IgD-negative memory B cell (primary cell): ENCODE data around the gene MYO5A. TPM values are rescaled to one million over a fixed set of nuclear protein-coding genes. Genes with fewer than 3 reads are reported as not detected.
"Not testable (repeated sequence)": the region's sequence is repeated elsewhere in the genome, so short reads cannot be mapped to it uniquely, and the experiment has no call there.

ENCODE experiments used
- H3K27ac Mint-ChIP-seq, 3 donors: one replicate each; pipeline ENCODE4 v1.8.0; 2020 to 2022; ENCODE audit warnings: mild to moderate bottlenecking in 3 of 3, mixed read lengths in 3 of 3, moderate library complexity in 1 of 3
- H3K27me3 Mint-ChIP-seq: one replicate; pipeline ENCODE4 v1.8.0; 2021; ENCODE audit warnings: mixed read lengths
- H3K36me3 Mint-ChIP-seq: one replicate; pipeline ENCODE4 v1.8.0; 2020; ENCODE audit warnings: mild to moderate bottlenecking, mixed read lengths
- H3K4me1 Mint-ChIP-seq, 3 donors: one replicate each; pipeline ENCODE4 v1.8.0; 2020 to 2022; ENCODE audit warnings: mixed read lengths in 3 of 3, mild to moderate bottlenecking in 1 of 3
- H3K4me3 Mint-ChIP-seq, 4 donors: one replicate each; pipeline ENCODE4 v1.8.0; 2020 to 2022; ENCODE audit warnings: mild to moderate bottlenecking in 4 of 4, mixed read lengths in 4 of 4, moderate library complexity in 3 of 4
- H3K9me3 Mint-ChIP-seq, 3 donors: one replicate each; pipeline ENCODE4 v1.8.0; 2020 to 2021; ENCODE audit warnings: mixed read lengths in 3 of 3, mild to moderate bottlenecking in 1 of 3
- polyA plus RNA-seq: library from polyadenylated mRNA; unstranded; fragments of 300-500 nt; fragmentation: Illumina TruSeq; gene quantifications from one replicate; pipeline ENCODE4 v1.2.3, GENCODE V29; 2021

The MYO5A gene
- 16.7 TPM for polyA plus RNA-seq

GRCh38 chr15:52528564-52529340 lies at the start of gene MYO5A:
MYO5A (minus strand) TSS chr15:52528880; CDS start chr15:52528806, 74 bp downstream.
- H3K36me3 Mint-ChIP-seq: no peaks in the 10 kb centered on the region
- peak within 1 kb of the TSS; percentile 91 to 100 (median 96) for H3K4me3 Mint-ChIP-seq
- peak within 1 kb of the TSS; percentile 82 to 96 (median 90) for H3K27ac Mint-ChIP-seq
- H3K27me3 Mint-ChIP-seq: no peaks in the 10 kb centered on the region
- H3K4me1 Mint-ChIP-seq: peaks cover 15 to 37% (median 33%) of the 10 kb centered on the region in 3 donors
- H3K9me3 Mint-ChIP-seq: no peaks in the 10 kb centered on the region

- peaks cover 5% of the 10 kb centered on the region for H3K36me3 Mint-ChIP-seq
- no peak overlapping the region for H3K27ac Mint-ChIP-seq
- H3K4me1 Mint-ChIP-seq: peaks cover 0 to 6% (median 0%) of the 10 kb centered on the region in 3 donors
- peaks cover 0 to 4% (median 4%) of the 10 kb centered on the region in 3 donors for H3K9me3 Mint-ChIP-seq
- H3K27me3 Mint-ChIP-seq: no peaks in the 10 kb centered on the region
- H3K4me3 Mint-ChIP-seq: no peak overlapping the region
Measured at GRCh38 chr15:52576692-52577091, 48.0 kb upstream of the MYO5A start.

- H3K36me3 Mint-ChIP-seq, H3K4me1 Mint-ChIP-seq, H3K27ac Mint-ChIP-seq, H3K4me3 Mint-ChIP-seq, H3K9me3 Mint-ChIP-seq, H3K27me3 Mint-ChIP-seq: not testable (repeated sequence)
Measured at GRCh38 chr15:52575573-52575972, 46.9 kb upstream of the MYO5A start.

GRCh38 chr15:52575072-52575471 lies 46.4 kb upstream of the MYO5A start:
- H3K27ac Mint-ChIP-seq: peak overlapping the region in 1 of 3 donors; percentile 57
- peaks cover 0 to 6% (median 0%) of the 10 kb centered on the region in 3 donors for H3K4me1 Mint-ChIP-seq

GRCh38 chr15:52574623-52575022 lies 45.9 kb upstream of the MYO5A start:
- H3K4me3 Mint-ChIP-seq, H3K9me3 Mint-ChIP-seq, H3K27me3 Mint-ChIP-seq, H3K36me3 Mint-ChIP-seq, H3K4me1 Mint-ChIP-seq: not testable (repeated sequence)
- H3K27ac Mint-ChIP-seq: peak overlapping the region in 2 of 3 donors; percentile 5 to 57

More at GRCh38 chr15:52575072-52575471, 46.4 kb upstream of the MYO5A start:
- Mint-ChIP-seq H3K4me3 (no peak overlapping the region), H3K27me3 (no peaks in the 10 kb centered on the region), H3K9me3 (peaks cover 0 to 4% (median 4%) of the 10 kb centered on the region in 3 donors), H3K36me3 (peaks cover 5% of the 10 kb centered on the region)

GRCh38 chr15:52568601-52569585 lies 40.2 kb upstream of the MYO5A start, which contains the start of gene ARPP19:
ARPP19 (minus strand) TSS chr15:52569030; CDS start chr15:52568892, 138 bp downstream.
- peaks cover 1% of the 10 kb centered on the region for H3K36me3 Mint-ChIP-seq
- peak within 1 kb of the TSS; percentile 86 to 97 (median 94) for H3K4me3 Mint-ChIP-seq
- H3K27ac Mint-ChIP-seq: peak within 1 kb of the TSS; percentile 93 to 98 (median 96)
- H3K9me3 Mint-ChIP-seq: peaks cover 0 to 2% (median 0%) of the 10 kb centered on the region in 3 donors
- no peaks in the 10 kb centered on the region for H3K27me3 Mint-ChIP-seq
- peaks cover 31 to 37% (median 32%) of the 10 kb centered on the region in 3 donors for H3K4me1 Mint-ChIP-seq

GRCh38 chr15:52567871-52568600 lies 39.4 kb upstream of the MYO5A start:
- peak overlapping the region; percentile 86 to 97 (median 94) for H3K4me3 Mint-ChIP-seq
- no peaks in the 10 kb centered on the region for H3K27me3 Mint-ChIP-seq
- no peaks in the 10 kb centered on the region for H3K9me3 Mint-ChIP-seq
- H3K36me3 Mint-ChIP-seq: peaks cover 1% of the 10 kb centered on the region
- H3K27ac Mint-ChIP-seq: peak overlapping the region; percentile 93 to 98 (median 96)
- H3K4me1 Mint-ChIP-seq: peaks cover 34 to 42% (median 35%) of the 10 kb centered on the region in 3 donors

- H3K27ac Mint-ChIP-seq: peak overlapping the region; percentile 93 to 98 (median 96)
- peaks cover 38 to 47% (median 40%) of the 10 kb centered on the region in 3 donors for H3K4me1 Mint-ChIP-seq
- H3K4me3 Mint-ChIP-seq: peak overlapping the region; percentile 82 to 97 (median 89)
- no peaks in the 10 kb centered on the region for H3K9me3 Mint-ChIP-seq
- no peaks in the 10 kb centered on the region for H3K27me3 Mint-ChIP-seq
- peaks cover 1% of the 10 kb centered on the region for H3K36me3 Mint-ChIP-seq
Measured at GRCh38 chr15:52566889-52567288, 38.2 kb upstream of the MYO5A start.

GRCh38 chr15:52565417-52566358 lies 37.0 kb upstream of the MYO5A start:
- Mint-ChIP-seq H3K4me1 (peaks cover 40 to 52% (median 44%) of the 10 kb centered on the region in 3 donors), H3K27ac (peak overlapping the region; percentile 90 to 94 (median 93)), H3K4me3 (peak overlapping the region; percentile 3 to 78 (median 60))
- not testable (repeated sequence) for H3K36me3 Mint-ChIP-seq, H3K27me3 Mint-ChIP-seq, H3K9me3 Mint-ChIP-seq

- H3K27ac Mint-ChIP-seq: peak overlapping the region in 2 of 3 donors; percentile 56 to 66
- no peaks in the 10 kb centered on the region for H3K27me3 Mint-ChIP-seq
- peak overlapping the region in 2 of 4 donors; percentile 20 to 41 for H3K4me3 Mint-ChIP-seq
- no peaks in the 10 kb centered on the region for H3K9me3 Mint-ChIP-seq
- H3K36me3 Mint-ChIP-seq: peaks cover 1% of the 10 kb centered on the region
- peaks cover 52 to 62% (median 54%) of the 10 kb centered on the region in 3 donors for H3K4me1 Mint-ChIP-seq
Measured at GRCh38 chr15:52563501-52564060, 34.9 kb upstream of the MYO5A start.

GRCh38 chr15:52559575-52559974 lies 30.9 kb upstream of the MYO5A start:
- Mint-ChIP-seq H3K4me1 (peaks cover 45 to 57% (median 47%) of the 10 kb centered on the region in 3 donors), H3K9me3 (no peaks in the 10 kb centered on the region), H3K4me3 (peak overlapping the region in 2 of 4 donors; percentile 72 to 81), H3K27me3 (no peaks in the 10 kb centered on the region), H3K36me3 (peaks cover 3% of the 10 kb centered on the region), H3K27ac (no peak overlapping the region)

- peaks cover 3% of the 10 kb centered on the region for H3K36me3 Mint-ChIP-seq
- peak overlapping the region in 2 of 4 donors; percentile 72 to 81 for H3K4me3 Mint-ChIP-seq
- H3K27me3 Mint-ChIP-seq: no peaks in the 10 kb centered on the region
- H3K27ac Mint-ChIP-seq: peak overlapping the region in 2 of 3 donors; percentile 18 to 85
- peaks cover 44 to 59% (median 44%) of the 10 kb centered on the region in 3 donors for H3K4me1 Mint-ChIP-seq
- no peaks in the 10 kb centered on the region for H3K9me3 Mint-ChIP-seq
Measured at GRCh38 chr15:52559022-52559421, 30.3 kb upstream of the MYO5A start.

- peaks cover 3% of the 10 kb centered on the region for H3K36me3 Mint-ChIP-seq
- H3K9me3 Mint-ChIP-seq: no peaks in the 10 kb centered on the region
- peaks cover 44 to 61% (median 47%) of the 10 kb centered on the region in 3 donors for H3K4me1 Mint-ChIP-seq
- peak overlapping the region in 1 of 4 donors; percentile 81 for H3K4me3 Mint-ChIP-seq
- peak overlapping the region in 2 of 3 donors; percentile 27 to 83 for H3K27ac Mint-ChIP-seq
- H3K27me3 Mint-ChIP-seq: no peaks in the 10 kb centered on the region
Measured at GRCh38 chr15:52558196-52558595, 29.5 kb upstream of the MYO5A start.
